ENCODE results near the gene CMTM6.
A peak's percentile ranks its signal among the peaks of the same experiment; 100 is the strongest.
"Not testable (repeated sequence)": the region's sequence is repeated elsewhere in the genome, so short reads cannot be mapped to it uniquely, and the experiment has no call there.

CMTM6 gene, protein sequence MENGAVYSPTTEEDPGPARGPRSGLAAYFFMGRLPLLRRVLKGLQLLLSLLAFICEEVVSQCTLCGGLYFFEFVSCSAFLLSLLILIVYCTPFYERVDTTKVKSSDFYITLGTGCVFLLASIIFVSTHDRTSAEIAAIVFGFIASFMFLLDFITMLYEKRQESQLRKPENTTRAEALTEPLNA

GRCh38 chr3:32502118-32502945 lies at the start of gene CMTM6:
TSS of gene CMTM6 (minus strand) at chr3:32502852. CDS start at chr3:32502745, 107 bp downstream.
- DNase-seq = peak; percentile 85

DNA sequence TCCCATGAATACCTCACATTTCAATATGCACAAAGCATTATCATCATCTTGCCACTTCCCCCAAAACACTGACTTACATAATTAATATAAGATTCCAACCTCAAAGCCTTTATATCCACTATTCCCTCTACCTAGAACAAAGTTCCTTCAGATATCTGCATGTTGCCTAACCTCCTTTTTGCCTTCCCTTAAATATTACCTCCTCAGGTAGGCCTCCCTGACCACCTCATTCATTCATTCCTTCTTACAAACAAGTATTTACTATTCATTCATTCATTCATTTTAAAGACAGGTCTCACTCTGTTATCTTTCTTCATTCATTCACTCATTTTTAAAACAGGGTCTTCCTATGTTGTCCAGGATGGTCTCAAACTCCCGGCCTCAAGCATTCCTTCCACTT lies 49.4 kb upstream of the CMTM6 start:
- no peak for DNase-seq

DNA sequence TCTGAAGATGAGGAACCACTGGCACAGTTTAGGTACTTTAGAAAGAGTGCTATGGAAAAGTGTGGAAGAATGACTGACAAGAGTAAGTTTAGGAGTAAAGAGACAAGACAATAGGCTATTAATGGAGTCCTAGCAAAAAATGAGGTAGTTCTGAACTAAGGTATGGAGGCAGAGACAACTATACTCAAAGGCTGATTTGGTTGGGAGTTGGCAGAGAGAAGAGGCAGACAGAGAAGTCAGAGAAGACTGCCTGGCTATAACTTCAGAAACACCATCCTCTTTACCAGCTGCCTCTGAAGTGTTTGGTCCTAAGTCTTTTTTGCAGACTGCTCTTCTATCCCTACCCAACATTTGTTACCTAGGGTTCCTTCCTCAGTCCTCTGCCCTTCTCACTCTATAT lies 48.8 kb upstream of the CMTM6 start:
- no peak for DNase-seq

- DNase-seq = no peak
Measured at GRCh38 chr3:32551087-32551486, 48.4 kb upstream of the CMTM6 start.

DNA sequence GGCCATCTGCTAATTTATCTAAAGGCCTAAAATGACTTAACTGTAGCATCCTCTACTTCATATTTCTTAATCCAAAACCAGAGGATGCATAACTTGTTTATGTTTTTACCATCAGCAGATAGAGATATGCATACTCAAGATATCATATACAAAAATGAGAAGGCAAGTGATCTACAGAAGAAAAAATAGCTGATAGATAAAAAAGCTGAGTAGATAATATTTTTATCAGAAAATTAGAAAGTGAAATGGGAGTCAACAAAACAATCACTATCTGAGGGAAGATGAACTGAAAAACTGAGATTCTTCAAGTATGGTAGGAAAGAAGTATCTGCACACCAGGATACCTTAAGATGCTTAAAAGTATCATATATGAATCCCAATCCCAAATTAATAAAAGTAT lies 42.7 kb upstream of the CMTM6 start:
- no peak for DNase-seq

- DNase-seq = no peak
Measured at GRCh38 chr3:32544894-32545293, 42.2 kb upstream of the CMTM6 start.

DNA sequence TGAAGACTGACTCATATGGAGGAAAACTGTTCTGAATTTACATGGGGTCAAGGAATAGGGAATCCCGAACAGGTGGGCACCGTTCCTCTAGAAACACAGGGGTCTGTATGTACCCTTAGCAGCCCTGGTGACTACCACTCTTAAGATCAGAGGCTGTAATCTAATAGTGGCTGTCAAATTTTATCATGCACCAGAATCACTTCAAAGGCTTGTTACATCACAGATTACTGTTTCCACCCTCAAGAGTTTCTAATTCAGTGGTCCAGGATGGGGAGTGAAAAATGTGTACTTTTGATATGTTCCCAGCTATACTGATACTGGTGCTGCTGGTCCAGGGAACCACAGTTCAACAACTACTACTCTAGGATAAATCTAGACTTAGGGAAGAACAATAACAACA lies 40.2 kb upstream of the CMTM6 start:
- no peak for DNase-seq

- no peak for DNase-seq
Measured at GRCh38 chr3:32540899-32541298, 38.2 kb upstream of the CMTM6 start.

- no peak for DNase-seq
Measured at GRCh38 chr3:32532434-32532833, 29.8 kb upstream of the CMTM6 start.

GRCh38 chr3:32531010-32531647 lies 28.5 kb upstream of the CMTM6 start:
- no peak for DNase-seq

GRCh38 chr3:32525720-32526119 lies 23.1 kb upstream of the CMTM6 start:
- no peak for DNase-seq

- no peak for DNase-seq
Measured at GRCh38 chr3:32522682-32523081, 20.0 kb upstream of the CMTM6 start.

GRCh38 chr3:32518921-32519320 lies 16.3 kb upstream of the CMTM6 start:
- DNase-seq = not testable (repeated sequence)

GRCh38 chr3:32516751-32517150 lies 14.1 kb upstream of the CMTM6 start:
- not testable (repeated sequence) for DNase-seq

- no peak for DNase-seq
Measured at GRCh38 chr3:32511005-32511404, 8.4 kb upstream of the CMTM6 start.

DNA sequence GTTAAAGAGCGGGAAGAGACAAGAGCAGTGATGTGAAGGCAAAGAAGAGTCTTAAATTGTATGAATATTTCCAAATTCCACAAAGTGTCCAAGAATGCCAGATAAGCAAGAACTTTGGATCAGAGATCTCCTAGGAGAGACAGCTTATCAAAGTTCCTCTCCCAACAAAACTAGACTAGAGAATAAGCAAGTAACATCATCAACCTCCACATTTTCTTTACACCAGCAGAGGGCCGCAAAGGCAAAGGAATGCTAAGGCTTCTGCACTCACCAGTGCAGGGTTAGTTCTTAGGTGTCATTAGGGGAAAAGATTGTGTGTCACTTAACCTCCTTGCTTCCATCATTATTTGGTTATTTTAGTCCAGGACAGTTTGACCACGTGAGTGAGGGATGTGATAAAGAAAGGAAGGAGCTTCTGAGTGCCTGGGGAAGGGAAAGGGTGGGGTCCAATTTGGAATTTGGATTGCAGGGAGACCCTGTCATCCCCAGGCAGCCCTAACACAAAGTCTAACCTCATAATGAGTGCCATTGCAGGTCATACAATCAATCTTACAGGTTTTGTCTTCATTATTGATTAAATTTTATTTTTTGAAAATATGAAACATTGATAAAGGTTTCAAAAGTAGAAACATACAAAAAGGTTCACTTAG lies 7.5 kb upstream of the CMTM6 start:
- DNase-seq = peak; percentile 76

DNA sequence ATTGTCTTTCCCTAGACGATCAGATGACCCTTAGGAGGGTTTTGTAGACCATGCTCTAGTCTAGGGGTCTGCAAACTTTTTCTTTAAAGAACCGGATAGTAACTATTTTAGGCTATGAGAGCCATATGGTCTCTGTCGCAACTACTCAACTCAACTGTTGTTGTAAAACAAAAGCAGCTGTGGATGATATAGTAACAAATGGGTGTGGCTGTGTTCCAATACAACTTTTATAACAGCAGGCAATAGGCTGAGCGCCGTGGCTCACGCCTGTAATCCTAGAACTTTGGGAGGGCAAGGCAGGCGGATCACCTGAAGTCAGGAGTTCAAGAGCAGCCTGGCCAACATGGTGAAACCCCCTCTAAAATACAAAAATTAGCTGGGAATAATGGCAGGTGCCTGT lies 6.1 kb upstream of the CMTM6 start:
- no peak for DNase-seq

DNA sequence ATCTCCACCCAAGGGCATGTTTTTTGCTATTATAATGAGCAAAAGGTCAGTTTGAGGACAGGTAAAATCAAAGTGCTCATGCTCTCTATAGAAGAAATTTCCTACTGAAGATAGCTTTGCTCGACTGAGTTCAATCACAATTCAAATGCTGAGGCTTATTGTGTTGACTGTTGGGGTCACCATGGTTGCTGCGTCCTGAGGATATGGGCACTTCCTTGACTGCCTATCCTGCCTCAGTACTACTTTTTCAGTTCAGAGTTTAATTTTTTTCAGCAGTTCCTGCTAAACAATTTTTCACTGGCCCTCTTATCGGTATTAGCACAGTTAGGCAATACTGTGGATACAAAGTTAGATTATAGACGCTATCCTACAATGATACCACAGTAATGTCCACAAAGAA lies 3.8 kb upstream of the CMTM6 start:
- no peak for DNase-seq

DNA sequence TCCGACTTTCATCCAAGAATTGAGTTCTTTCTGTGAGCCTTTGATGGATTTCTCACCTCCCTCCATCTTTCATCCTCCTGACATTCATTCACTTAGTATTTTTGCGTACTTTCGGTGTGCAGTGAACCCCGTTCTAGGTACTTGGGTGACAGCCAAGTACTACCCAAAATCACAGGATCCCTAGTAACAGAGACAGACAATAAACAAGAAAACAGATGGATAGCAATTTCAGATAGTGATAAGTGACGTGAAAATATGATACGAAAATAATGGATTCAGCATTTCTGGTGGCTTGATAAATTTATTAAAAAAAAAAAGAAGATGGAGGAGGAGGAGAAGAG lies 264 bp upstream of the CMTM6 start:
- DNase-seq = no peak

DNA sequence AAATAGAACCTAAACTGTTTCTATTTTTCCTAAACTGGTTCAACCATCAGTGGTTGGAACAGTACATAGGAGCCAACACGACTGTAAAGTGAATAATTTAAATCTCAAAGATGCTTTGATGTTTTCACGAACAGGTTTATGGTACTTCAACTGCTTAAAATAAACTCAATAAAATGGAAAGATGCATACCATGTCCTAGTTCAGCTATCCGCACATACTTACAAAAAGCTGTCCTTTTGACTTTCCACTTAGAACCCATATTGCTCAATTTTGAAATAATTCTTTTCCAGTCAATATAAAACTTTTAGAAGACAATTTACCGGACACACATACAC lies 902 bp downstream of the CMTM6 start:
- no peak for DNase-seq

DNA sequence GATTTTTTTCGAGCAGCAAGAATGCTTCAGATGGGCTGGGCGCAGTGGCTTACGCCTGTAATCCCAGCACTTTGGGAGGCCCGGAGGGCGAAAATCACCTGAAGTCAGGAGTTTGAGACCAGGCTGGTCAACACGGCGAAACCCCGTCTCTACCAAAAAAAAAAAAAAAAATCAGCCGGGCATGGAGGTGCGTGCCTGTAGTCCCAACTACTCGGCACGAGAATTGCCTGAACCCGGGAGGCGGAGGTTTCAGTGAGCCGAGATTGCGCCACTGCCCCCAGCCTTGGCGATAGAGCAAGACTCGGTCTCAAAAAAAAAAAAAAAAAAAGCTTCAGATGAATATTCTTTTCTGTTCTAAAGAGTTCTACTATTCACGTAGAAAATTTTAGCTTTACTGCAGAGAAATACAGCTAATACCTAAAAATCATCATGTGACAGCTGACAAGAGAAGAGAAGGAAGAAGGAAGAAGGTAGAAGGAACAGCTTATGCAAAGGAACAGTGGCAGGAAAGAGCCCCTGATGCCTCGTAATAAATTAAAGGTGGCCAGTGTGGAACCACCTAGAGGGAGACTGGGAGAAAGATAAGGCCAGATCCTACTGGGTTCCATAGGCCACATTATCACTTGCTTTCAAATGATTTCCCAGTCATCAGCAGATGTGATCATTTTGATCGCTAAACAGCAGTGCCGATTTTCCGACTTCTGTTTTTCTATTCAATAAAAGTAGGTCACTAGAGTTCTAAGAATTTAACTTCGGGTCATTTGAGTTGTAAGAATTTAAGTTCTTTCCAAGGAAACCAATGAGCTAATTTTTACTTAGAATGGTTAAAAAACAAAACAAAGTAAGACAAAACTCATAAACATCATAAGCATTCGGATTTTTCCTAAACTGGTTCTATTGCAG lies 1.5 kb downstream of the CMTM6 start:
- DNase-seq = no peak

DNA sequence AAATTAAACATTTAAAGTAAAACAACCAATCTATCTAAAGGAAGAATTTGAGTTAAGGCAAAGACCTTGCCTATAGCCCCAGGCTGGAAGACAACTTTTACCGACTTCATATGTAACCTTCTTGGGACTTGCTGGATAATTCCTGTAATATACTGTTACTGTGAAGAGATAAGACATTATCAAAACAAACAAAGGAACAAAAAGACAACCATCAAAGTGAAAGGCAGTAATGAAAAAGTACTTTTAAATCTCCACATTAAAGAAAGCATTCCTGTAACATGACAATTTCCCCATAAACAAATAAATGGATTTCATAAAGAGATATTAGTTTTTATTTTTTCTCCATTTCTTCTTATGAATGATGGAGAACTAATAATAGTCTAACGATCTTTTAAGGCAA lies 2.4 kb downstream of the CMTM6 start:
- DNase-seq = no peak

DNA sequence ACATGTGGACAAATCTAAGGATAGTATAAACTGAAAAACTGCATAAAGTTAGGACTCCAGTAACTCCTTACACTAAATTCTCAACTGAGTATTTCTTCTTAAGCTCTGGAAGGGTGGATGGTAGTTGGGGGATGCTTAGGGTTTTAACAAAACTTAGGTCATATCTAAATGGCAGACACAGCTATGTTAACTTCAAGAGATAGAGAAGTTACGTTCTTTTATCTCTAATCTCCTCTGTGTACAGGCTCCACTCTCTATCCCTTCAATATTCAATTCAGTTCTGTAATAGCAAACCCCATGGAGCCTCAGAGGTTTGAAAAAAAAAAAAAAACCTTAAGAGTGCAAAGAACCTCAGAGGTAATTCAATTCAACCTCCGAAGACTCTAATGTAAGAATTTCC lies 3.1 kb downstream of the CMTM6 start:
- no peak for DNase-seq

All from RPMI8226 (cell line).